ENCODE results near the gene KRI1.
A peak's percentile ranks its signal among the peaks of the same experiment; 100 is the strongest.
"Not testable (repeated sequence)": the region's sequence is repeated elsewhere in the genome, so short reads cannot be mapped to it uniquely, and the experiment has no call there.

The KRI1 gene

DNA sequence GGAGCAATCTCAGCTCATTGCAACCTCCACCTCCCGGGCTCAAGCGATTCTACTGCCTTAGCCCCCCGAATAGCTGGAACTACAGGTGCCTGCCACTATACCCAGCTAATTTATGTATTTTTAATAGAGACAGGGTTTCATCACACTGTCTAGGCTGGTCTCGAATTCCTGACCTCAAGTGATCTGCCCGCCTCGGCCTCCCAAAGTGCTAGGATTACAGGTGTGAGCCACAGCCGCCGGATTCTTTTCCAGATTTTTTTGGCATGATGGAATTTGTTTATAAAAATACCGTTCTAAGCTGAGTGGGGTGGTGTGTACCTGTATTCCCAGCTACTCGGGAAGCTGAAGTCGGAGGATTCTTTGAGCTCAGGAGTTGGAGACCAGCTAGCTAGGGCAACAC is 28.1 kb downstream of the KRI1 start:
- TF ChIP-seq FOXP2 (optimal IDR thresholded peaks at IDR 0.05; ENCODE audit: control extremely low read depth, extremely low read length, insufficient read depth), result no peak
- no peak for TF ChIP-seq EZH2 (IDR thresholded peaks at IDR 0.05)
- no peak for TF ChIP-seq POLR2AphosphoS5 (IDR thresholded peaks at IDR 0.05; ENCODE audit: borderline replicate concordance, low read depth, low read length)
- DNase-seq (ENCODE audit: low read depth, low spot score), result no peak
- Histone ChIP-seq H3K27ac (no peak overlapping the region), H3K4me3 (no peak overlapping the region), H3K36me3 (ENCODE audit: insufficient read depth, low read length) (no peaks in the 10 kb centered on the region), H3K9ac (ENCODE audit: insufficient read length) (no peak overlapping the region), H3K9me3 (ENCODE audit: low read depth, low read length) (no peaks in the 10 kb centered on the region)

GRCh38 chr19:10535613-10536012 is 30.2 kb downstream of the KRI1 start:
- no peak for DNase-seq (ENCODE audit: low read depth, low spot score)
- no peak overlapping the region for H3K9ac ChIP-seq (ENCODE audit: insufficient read length)
- TF ChIP-seq EZH2 (IDR thresholded peaks at IDR 0.05) (no peak), POLR2AphosphoS5 (IDR thresholded peaks at IDR 0.05; ENCODE audit: borderline replicate concordance, low read depth, low read length) (no peak), FOXP2 (optimal IDR thresholded peaks at IDR 0.05; ENCODE audit: control extremely low read depth, extremely low read length, insufficient read depth) (no peak)
- H3K9me3 ChIP-seq (ENCODE audit: low read depth, low read length), result no peaks in the 10 kb centered on the region
- no peaks in the 10 kb centered on the region for H3K36me3 ChIP-seq (ENCODE audit: insufficient read depth, low read length)
- H3K4me3 ChIP-seq, result no peak overlapping the region
- no peak overlapping the region for H3K27ac ChIP-seq

DNA sequence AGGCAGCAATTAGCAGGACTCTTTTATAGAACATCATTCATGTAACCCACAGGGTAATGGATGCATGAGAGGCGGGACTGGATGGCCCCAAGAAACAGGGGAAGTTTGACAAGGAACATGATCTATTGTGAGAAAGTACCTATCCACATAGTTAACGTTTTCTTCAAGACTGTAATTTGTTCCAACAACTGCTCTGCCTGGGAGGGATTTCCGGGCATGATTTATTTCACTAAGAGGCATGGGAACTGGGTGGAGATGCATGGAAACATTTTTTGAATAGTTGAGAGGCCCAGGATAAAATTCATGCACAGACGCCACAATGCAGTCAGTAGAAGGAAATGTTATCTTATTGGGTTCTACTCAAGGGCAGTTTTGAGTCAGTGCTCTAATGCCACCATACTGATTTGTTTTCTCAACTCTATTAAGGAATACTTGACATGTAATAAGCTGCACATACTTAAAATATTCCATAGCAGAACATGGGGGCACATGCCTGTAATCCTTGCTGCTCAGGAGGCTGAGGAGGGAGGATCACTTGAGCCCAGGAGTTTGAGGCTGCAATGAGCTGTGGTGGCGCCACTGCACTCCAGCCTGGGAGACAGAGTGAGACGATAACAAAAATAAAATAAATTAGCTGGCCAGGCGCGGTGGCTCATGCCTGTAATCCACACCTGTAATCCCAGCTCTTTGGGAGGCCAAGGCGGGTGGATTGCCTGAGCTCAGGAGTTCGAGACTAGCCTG is 32.0 kb downstream of the KRI1 start:
- H3K9me3 ChIP-seq (ENCODE audit: low read depth, low read length), result no peaks in the 10 kb centered on the region
- TF ChIP-seq EZH2 (IDR thresholded peaks at IDR 0.05) (no peak), FOXP2 (optimal IDR thresholded peaks at IDR 0.05; ENCODE audit: control extremely low read depth, extremely low read length, insufficient read depth) (no peak), POLR2AphosphoS5 (IDR thresholded peaks at IDR 0.05; ENCODE audit: borderline replicate concordance, low read depth, low read length) (no peak)
- H3K9ac ChIP-seq (ENCODE audit: insufficient read length), result no peak overlapping the region
- no peaks in the 10 kb centered on the region for H3K36me3 ChIP-seq (ENCODE audit: insufficient read depth, low read length)
- H3K4me3 ChIP-seq, result no peak overlapping the region
- H3K27ac ChIP-seq, result peak overlapping the region; percentile 71; the same call in 1 of the 2 replicates
- peak; percentile 63 for DNase-seq (ENCODE audit: low read depth, low spot score)

- no peak for TF ChIP-seq EZH2 (IDR thresholded peaks at IDR 0.05)
- TF ChIP-seq FOXP2 (optimal IDR thresholded peaks at IDR 0.05; ENCODE audit: control extremely low read depth, extremely low read length, insufficient read depth), result no peak
- TF ChIP-seq POLR2AphosphoS5 (IDR thresholded peaks at IDR 0.05; ENCODE audit: borderline replicate concordance, low read depth, low read length), result no peak
- DNase-seq (ENCODE audit: low read depth, low spot score), result no peak
- no peak overlapping the region for H3K4me3 ChIP-seq
Observed at GRCh38 chr19:10532457-10532856, 33.4 kb downstream of the KRI1 start.

GRCh38 chr19:10526887-10527286 is 38.9 kb downstream of the KRI1 start:
- H3K36me3 ChIP-seq (ENCODE audit: insufficient read depth, low read length); H3K9me3 ChIP-seq (ENCODE audit: low read depth, low read length); H3K27ac ChIP-seq; H3K4me3 ChIP-seq; H3K9ac ChIP-seq (ENCODE audit: insufficient read length); DNase-seq (ENCODE audit: low read depth, low spot score): not testable (repeated sequence)

More at GRCh38 chr19:10532457-10532856, 33.4 kb downstream of the KRI1 start:
- Histone ChIP-seq H3K36me3 (ENCODE audit: insufficient read depth, low read length) (no peaks in the 10 kb centered on the region), H3K27ac (no peak overlapping the region), H3K9me3 (ENCODE audit: low read depth, low read length) (no peaks in the 10 kb centered on the region), H3K9ac (ENCODE audit: insufficient read length) (no peak overlapping the region)

GRCh38 chr19:10525636-10526035 is 40.2 kb downstream of the KRI1 start:
- TF ChIP-seq FOXP2 (optimal IDR thresholded peaks at IDR 0.05; ENCODE audit: control extremely low read depth, extremely low read length, insufficient read depth) (no peak), EZH2 (IDR thresholded peaks at IDR 0.05) (no peak), POLR2AphosphoS5 (IDR thresholded peaks at IDR 0.05; ENCODE audit: borderline replicate concordance, low read depth, low read length) (no peak)
- Histone ChIP-seq H3K9me3 (ENCODE audit: low read depth, low read length) (no peaks in the 10 kb centered on the region), H3K27ac (no peak overlapping the region), H3K36me3 (ENCODE audit: insufficient read depth, low read length) (no peaks in the 10 kb centered on the region), H3K4me3 (no peak overlapping the region), H3K9ac (ENCODE audit: insufficient read length) (no peak overlapping the region)
- DNase-seq (ENCODE audit: low read depth, low spot score), result no peak

DNA sequence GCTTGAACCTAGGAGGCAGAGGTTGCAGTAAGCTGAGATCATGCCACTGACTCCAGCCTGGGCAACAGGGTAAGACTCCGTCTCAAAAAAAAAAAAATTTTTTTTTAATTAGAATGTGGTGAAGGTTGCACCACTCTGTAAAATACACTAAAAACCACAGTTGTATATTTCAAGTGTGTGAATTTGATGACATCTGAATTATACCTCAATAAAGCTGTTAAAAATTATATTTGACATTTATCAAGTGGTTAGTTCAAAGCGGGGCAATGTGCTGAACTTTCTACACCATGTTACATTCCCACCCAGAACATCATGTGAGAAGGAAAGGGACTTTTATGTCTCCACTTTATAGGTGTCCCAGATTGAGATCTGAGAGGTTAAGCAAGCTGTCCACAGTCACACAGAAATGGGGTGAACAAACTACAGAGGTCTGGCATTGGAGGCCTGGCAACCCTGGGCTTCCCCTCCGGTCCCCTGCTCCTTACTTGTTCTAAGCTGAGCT is 42.6 kb downstream of the KRI1 start:
- no peak for DNase-seq (ENCODE audit: low read depth, low spot score)

GRCh38 chr19:10521461-10522171 is 44.2 kb downstream of the KRI1 start:
- Histone ChIP-seq H3K9me3 (ENCODE audit: low read depth, low read length) (no peaks in the 10 kb centered on the region), H3K9ac (ENCODE audit: insufficient read length) (no peak overlapping the region), H3K27ac (no peak overlapping the region), H3K36me3 (ENCODE audit: insufficient read depth, low read length) (no peaks in the 10 kb centered on the region), H3K4me3 (no peak overlapping the region)
- TF ChIP-seq FOXP2 (optimal IDR thresholded peaks at IDR 0.05; ENCODE audit: control extremely low read depth, extremely low read length, insufficient read depth) (no peak), POLR2AphosphoS5 (IDR thresholded peaks at IDR 0.05; ENCODE audit: borderline replicate concordance, low read depth, low read length) (no peak), EZH2 (IDR thresholded peaks at IDR 0.05) (no peak)
- DNase-seq (ENCODE audit: low read depth, low spot score), result no peak

More for the DNA sequence above, 42.6 kb downstream of the KRI1 start:
- H3K36me3 ChIP-seq (ENCODE audit: insufficient read depth, low read length), result no peaks in the 10 kb centered on the region
- TF ChIP-seq EZH2 (IDR thresholded peaks at IDR 0.05) (no peak), POLR2AphosphoS5 (IDR thresholded peaks at IDR 0.05; ENCODE audit: borderline replicate concordance, low read depth, low read length) (no peak), FOXP2 (optimal IDR thresholded peaks at IDR 0.05; ENCODE audit: control extremely low read depth, extremely low read length, insufficient read depth) (no peak)
- H3K9me3 ChIP-seq (ENCODE audit: low read depth, low read length), result no peaks in the 10 kb centered on the region
- H3K4me3 ChIP-seq, result no peak overlapping the region
- no peak overlapping the region for H3K9ac ChIP-seq (ENCODE audit: insufficient read length)
- no peak overlapping the region for H3K27ac ChIP-seq

Data from SK-N-MC (cell line).